Measurements from ENCODE around the gene OR52M1.

GRCh38 chr11:4539603-4540219 lies 5.3 kb upstream of the OR52M1 start:
- peak; percentile 51 to 70 (median 67) for TF ChIP-seq CTCF (IDR thresholded peaks at IDR 0.05)
- TF ChIP-seq EP300 (IDR thresholded peaks at IDR 0.05), result no peak
- no peak for TF ChIP-seq POLR2A (IDR thresholded peaks at IDR 0.05; ENCODE audit: low read depth)
